HG02973 (cell line): Measurements from ENCODE around the gene LMNTD1.
"Not testable (repeated sequence)": the region's sequence is repeated elsewhere in the genome, so short reads cannot be mapped to it uniquely, and the experiment has no call there.

Experiments
- ATAC-seq: cut with Tn5 transposase; IDR thresholded peaks from one replicate; pipeline ENCODE4 v1.9.1; 2021; ENCODE audit warnings: moderate library complexity; ENCODE audit not compliant: unreplicated experiment

The LMNTD1 gene, protein sequence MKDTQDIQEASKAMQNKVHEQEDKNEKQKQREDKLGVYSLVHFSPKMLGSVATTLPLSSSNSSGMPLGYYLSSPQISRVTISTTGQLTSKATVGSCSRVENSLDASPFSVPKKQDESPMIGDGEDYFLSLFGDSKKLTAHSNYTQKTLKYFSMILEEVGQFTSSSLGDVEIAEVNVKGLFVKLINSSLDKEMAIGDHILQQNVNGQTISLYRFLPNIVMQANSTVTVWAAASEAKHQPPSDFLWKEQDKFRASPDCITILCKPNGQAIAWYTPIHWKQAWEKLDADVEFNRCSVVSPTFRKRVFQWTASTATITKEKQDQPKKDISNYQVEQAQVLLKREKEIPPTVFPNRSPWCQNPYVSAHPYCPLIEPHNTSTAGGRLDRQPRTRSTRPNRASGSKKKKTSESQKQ

DNA sequence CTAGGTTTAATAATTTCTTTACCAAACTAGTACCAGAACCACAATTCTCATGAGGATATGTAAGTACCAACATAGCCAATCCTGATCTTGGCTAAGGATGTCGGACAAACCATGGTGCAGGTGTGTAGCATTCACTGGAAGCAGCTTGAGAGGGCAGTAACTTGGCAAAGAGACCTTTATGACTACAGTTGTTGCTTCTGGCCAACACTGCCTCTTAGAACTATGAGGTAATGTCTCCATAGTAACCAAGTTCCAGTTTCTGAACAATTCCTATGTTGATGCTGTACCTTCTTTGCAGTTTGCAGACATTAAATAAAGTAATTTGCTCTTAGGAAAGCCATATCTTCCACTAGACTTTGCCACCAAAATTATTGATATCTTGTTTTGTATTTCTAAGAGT lies at the start of gene LMNTD1:
LMNTD1 (minus strand) TSS at position 186 of the 400 bp plus-strand sequence. CDS start 324 bp downstream, outside the sequence.
- no peak for ATAC-seq

DNA sequence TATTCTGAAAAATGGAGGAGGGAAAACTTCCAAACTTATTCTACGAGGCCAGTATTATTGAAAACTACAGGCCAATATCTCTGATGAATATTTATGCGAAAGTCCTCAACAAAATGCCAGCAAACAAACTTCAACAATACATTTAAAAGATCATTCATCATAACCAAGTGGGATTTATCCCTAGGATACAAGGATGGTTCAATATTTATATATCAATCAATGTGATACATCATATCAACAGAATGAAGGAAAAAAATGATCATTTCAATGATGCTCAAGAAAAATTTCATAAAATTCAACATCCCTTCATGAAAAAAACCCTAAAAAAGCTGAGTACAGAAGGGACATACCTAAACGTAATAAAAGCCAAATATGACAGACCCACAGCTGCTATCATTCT lies 45.9 kb upstream of the LMNTD1 start:
- ATAC-seq: no peak

DNA sequence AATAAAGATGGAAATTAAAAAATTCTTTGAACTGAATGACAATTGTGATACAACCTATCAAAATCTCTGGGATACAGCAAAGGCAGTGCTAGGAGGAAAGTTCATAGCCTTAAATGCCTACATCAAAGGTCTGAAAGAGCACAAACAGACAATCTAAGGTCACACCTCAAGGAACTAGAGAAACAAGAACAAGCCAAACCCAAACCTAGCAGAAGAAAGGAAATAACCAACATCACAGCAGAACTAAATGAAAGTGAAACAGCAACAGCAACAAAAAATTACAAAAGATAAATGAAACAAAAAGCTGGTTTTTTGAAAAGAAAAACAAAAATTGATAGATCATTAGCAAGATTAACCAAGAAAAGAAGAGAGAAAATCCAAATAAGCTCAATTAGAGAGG lies 42.4 kb upstream of the LMNTD1 start:
- ATAC-seq: not testable (repeated sequence)

DNA sequence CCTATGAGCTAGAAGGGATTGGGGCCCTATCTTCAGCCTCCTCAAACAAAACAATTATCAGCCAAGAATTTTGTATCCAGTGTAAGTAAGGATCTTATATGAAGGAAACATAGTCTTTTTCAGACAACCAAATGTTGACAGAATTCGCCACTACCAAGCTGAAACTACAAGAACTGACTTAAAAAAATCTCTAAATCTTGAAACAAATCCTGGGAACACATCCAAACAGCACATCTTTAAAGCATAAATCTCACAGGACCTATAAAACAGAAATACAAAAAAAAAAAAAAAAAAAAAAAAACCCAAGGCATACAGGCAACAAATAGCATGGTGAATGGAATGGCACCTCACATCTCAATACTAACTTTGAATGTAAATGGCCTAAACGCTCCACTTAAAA lies 41.3 kb upstream of the LMNTD1 start:
- no peak for ATAC-seq

DNA sequence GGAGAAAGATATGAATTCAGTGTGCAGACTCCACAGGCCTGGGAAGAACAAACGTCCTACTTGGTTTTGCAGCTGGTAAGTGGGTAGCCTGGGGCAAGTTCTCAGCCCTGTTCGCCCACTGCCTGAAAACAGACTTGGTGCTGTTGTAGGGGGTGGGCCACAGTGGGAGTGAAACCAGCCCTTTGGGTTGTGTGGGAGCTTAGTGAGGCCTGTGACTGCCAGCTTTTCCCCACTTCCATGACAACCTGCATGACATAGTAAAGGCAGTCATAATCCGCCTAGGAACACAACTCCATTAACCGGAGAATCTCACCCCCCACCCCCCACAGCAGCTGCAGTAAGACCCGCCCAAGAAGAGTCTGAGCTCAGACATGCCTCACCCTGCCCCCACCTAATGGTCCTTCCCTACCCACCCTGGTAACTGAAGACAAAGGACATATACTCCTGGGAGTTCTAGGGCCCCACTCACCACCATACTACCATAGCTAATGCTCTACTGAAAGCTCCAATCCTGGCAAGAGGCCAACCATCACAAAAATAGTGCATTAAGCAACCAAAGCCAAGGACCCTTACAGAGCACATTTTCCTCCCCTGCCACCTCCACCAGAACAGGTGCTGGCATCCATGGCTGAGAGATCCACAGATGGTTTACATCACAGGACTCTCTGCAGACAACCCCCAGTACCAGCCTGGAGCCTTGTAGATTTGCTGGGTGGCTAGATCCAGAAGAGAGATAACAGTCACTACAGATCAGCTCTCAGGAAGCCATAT lies 39.8 kb upstream of the LMNTD1 start:
- ATAC-seq: no peak

DNA sequence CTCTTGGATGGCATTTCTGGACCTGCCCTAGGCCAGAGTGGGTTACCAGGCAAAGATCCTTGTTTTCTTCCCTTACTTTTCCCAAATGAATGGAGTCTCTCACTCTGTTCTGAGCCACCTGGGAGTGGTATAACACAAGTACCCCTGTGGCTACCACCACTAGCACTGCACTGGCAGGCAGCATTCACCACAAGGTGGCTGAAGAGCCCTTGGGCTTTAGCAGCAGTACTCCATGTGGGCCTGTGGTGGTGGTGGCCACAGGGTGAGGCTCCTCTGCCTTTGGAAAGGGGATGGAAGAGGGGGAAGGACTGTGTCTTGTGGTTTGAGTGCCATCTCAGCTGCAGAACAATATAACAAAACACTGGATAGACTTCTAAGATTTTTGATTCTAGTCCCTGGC lies 38.1 kb upstream of the LMNTD1 start:
- no peak for ATAC-seq

DNA sequence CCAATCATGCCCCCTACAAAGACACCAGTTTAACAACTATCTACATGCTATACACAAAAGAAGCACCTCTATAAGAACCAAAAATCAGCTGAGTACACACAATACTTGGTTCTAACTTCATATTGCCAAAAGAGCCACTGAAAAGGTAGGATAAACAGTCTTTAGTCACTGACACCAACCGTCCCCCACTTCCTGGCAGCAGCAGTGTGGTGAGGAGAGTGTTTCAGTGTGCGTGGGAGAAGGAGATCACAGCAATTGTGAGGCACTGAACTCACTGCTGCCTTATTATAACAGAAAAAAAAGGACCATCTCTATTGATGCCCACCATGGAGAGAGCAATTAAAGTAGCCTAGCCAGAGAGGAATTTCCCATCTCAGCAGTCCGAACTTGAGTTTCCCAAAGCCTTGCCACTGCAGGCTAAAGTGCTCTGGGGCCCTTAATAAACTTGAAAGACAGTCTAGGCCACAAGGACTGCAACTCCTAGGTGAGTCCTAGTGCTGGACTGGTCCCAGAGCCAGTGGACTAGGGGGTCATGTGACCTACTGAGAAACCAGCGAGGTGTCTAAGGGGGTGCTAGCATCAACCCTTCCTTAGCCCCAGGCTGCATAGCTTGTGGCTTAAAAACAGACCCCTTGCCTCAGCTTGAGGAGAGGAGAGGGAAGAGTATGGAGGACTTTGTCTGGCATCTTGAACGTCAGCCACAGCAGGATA lies 37.1 kb upstream of the LMNTD1 start:
- ATAC-seq: no peak

DNA sequence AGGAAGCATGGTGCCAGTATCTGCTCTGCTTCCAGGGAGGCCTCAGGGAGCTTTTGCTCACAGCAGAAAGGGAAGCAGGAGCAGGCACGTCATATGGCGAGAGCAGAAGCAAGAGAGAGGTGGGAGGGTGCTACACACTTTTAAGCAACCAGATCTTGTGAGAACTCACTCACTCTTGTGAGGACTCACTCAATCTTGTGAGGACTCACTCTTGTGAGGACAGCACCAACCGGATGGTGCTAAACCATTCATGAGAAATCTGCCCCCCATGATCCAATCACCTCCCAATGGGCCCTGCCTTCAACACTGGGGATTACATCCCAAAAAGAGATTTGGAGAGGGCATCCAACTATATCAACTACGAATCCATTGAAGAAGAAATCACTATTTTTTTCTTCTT lies 34.3 kb upstream of the LMNTD1 start:
- ATAC-seq: no peak

DNA sequence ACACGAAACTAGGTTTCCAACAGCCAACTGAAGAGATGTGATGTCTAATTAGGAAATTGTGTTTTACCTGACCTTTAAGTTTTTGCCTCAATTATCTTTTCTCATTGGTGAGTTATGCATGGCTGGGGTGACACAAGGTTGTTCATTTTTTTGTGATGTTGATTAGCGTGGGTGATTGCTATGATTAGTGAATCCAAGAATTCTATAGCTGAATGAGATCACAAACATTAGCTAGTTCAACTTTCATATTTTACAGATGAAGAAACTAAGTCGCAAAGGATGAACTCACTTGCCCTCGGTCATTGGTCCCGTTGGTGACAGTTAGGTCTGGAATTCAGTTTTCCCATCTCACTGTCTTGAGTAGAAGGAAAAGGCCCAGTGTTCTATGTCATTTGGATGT lies 32.6 kb upstream of the LMNTD1 start:
- no peak for ATAC-seq

DNA sequence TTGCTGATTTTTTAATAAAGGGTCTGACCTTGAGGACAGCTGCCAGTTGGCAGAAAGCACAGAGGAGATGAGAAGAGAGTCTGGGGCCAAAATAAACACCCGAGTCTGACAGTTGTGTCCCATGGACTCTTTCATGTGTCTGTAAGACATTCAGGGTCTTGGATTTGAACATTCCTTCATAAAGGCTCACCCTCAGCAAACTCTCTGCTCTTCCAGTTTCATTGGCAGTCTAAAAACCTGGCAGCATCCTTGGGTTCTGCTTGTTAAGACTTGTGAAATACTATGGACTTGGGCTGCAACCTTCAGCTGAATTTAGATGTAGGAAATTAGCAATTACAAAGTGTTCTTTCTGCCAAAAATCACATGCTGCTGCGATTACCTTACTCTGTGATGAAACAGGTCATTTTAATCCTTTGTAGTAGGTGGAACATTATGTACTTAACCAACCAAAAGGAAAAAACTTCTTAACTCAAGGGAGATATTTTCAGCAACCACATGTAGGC lies 32.0 kb upstream of the LMNTD1 start:
- no peak for ATAC-seq

DNA sequence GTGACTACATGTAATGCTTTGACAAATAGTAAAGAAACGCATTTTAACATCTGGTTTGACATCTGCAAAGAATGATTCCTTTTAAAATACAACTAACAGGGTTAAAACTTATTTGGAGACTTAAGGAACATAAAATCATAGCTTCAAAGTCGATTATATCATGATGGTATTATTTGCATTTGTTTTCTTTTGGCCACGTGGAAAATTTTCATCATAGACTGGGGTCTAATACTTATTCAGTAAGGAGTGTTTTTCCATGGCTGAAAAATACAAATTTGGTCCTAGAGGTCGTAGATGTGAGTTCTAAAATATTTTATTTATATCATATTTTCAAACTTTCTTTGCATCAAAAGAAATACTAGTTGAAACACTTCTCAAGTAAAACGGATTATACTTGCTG lies 31.5 kb upstream of the LMNTD1 start:
- ATAC-seq: no peak

DNA sequence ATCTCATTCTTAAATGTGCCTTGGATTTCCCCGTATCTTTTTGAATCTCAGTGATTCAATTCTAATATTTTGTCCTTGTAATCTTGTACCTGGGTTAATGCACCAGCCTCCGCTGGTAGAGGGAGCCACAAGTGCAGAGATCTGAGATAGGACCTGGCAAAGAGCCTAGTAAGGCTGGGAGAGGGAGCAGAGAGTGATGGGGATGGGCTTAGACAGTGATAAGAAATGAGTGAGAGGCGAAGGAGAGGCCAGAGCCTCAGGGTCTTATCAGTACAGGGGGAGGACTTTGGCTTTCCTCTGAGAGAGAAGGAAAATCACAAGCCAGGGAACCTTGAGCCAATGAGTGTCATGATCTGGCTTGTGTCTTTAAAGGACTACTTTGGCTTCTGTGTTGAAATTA lies 30.5 kb upstream of the LMNTD1 start:
- ATAC-seq: no peak

DNA sequence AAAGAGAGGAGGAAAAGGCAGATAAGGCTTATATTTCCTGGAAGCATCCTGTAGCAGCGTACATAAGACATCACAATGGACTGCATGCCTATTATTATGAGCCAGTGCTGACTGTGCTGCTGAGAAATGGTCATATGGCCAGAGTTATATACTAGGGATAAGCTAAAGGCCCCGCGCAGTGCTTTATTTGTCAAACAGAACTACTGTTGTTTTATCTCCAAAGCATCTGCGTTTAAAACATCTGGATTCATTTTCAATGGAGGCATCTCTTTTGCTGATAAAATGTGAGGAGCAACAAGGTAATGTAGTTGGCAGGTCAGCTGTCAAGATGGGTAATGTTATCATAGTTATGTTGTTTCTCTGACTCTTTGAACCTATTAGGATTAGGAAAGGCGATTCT lies 28.0 kb upstream of the LMNTD1 start:
- no peak for ATAC-seq

DNA sequence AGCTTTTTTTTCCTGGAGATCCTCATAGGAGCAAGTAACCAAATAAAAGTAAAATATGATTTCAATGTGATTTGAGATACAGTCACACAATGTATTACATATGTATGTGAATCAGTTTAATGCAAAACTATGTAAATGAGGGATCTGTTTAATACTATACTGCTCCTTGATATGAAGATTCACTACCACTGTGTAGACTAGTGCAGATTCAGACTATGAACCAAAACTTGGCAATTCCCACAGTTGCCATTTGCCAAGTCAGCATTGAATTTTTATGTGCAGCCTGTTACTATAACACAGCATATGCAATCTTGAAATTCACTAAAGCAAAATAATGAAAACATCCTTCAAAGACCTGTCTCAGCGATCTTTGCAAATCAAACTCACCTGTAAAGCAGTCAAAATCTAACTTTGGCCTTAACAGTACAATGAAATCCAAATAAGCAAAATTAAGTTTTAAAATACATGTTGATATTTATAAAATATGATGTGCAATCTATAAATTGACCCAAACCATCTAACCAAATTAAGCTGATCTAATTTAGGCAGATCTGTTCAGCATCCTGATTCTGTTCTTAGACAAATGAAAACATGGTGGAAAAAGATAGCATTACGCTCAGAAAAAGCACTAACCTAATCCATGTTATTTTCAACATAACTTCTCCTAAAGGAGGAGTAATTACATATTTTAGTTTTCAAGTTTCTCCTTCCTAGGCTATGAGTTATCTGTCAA lies 25.5 kb upstream of the LMNTD1 start:
- ATAC-seq: no peak

DNA sequence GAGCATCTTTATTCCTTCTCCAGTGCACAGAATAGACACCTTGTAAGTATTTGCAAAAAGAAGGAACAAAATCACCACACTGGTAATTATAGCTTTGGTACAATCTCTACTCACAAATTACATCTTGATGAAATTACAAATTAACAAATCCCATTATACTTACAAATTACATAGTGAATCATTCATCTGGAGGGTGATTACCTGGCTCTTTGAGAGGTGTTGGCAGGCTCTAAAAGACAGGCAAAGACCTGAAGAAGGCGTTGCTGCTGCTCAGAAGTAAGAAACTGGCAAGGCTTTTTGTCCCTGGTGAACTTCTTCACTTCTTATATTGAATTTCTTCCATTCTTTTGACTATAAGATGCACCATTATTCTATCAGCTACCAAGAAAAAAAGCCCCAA lies 21.7 kb upstream of the LMNTD1 start:
- ATAC-seq: no peak

DNA sequence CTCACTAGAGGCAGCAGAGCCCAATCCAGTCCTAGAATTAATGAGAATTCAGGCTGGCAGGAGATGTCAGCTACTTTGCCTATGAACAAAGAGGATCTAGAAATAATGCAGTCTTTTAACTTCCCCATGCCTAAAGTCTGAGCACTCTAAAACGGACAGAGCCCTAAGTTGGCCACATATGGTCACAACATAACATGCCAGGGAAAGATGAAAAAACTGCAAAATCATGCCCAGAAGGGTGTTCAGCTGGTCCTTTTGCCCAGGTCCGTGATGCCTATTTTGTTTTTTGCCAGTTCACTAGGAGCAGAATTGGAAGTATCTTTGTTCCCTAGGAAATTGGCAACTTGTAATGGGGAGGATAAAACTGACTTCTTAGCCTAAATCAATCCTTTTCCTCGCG lies 20.3 kb upstream of the LMNTD1 start:
- ATAC-seq: no peak

DNA sequence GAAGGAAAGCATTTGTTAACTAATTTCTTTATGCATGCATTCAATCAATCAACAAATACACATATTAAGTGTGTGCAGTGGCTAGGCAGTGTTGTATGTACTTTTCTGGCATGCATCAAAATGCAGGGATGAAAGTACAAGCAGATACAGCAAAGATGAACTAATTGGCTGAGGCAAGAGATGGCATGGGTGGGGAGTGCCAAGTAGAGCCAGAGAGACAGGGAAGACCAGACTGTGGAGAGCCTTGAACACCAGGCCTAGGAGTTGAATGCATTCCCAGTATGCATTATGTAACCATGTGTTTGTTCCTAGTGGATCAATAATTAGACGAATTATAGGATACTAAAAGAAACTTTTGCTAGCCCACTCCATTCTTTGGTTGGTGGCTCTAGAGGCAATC lies 17.3 kb upstream of the LMNTD1 start:
- no peak for ATAC-seq

DNA sequence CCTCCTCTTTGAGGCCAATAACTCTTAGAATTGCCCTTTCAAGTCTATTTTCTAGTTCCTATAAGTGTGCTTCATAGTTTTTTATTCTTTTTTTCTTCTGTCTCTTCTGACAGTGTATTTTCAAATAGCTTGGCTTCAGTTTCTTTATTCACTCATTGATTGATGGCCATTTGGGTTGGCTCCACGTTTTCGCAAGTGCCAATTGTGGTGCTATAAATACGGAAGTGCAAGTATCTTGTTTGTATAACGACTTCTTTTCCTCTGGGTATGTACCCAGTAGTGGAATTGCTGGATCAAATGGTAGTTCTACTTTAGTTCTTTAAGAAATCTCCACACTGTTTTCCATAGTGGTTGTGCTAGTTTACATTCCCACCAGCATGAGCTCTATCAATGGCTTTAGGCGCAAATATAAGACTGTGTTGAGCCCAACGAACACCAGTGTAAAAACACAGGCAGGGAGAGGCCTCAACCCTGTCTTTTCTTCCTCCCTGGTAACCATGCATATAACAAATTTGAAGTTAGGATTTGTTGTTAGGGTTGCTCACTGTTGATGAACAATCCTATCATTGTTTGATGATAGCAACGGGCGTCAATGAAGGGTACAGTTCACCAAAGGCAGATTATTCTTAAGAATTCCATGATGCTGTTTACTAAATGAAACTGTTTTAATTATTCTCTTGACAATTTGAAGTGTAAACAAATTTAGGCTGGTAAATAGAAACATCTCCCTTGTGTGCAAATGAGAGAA lies 13.3 kb upstream of the LMNTD1 start:
- ATAC-seq: no peak

DNA sequence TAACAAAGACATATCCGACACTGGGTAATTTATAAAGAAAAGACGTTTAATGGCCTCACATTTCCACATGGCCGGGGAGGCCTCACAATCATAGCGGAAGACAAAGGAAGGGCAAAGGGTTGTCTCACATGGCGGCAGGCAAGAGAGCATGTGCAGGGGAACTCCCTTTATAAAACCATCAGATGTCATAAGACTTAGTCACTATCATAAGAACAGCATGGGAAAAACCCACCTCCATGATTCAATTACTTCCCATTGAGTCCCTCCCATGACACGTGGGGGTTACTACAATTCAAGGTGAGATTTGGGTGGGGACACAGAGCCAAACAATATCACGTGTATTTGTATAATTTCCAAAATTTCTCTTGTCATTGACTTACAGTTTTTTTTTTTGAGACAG lies 5.5 kb upstream of the LMNTD1 start:
- no peak for ATAC-seq

DNA sequence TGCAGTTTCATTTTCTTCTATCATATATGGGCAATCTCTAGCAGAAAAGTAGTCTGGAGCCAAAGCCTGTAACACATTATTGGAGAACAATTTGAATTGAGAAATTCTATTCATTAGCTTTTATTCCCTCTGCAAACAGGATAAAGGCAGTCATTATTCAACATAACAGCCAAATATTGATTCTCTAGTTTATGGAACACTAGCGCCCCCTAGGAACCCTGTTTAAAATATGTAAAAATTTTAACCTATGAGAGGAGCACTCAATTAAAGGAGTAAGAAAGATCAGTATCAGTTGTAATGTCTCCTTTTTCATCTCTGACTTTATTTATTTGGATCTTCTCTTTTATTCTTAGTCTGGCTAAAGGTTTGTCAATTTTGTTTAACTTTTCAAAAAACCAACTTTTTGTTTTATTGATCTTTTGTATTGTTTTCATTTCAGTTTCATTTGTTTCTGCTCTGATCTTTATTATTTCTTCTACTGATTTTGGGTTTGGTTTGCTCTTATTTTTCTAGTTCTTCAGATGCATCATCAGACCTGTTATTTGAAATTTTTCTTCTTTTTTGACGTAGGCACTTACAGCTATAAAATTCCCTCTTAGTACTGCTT lies 4.8 kb upstream of the LMNTD1 start:
- no peak for ATAC-seq
